Loucy (cell line): Measurements from ENCODE around the gene ZFTA.

ENCODE experiments used
- CTCF ChIP-seq: fragments of 200-600 bp; sonication (generic); conservative IDR thresholded peaks from 2 replicates; pipeline ENCODE4 v1.5.1; 2014; ENCODE audit warnings: mild to moderate bottlenecking, antibody characterized with exemption, low read length
- EZH2phosphoT487 ChIP-seq: fragments of 200-600 bp; IDR thresholded peaks from 2 replicates; pipeline ENCODE4 v1.6.1; 2018; ENCODE audit warnings: antibody characterized with exemption, mild to moderate bottlenecking, moderate library complexity, borderline replicate concordance

- TF ChIP-seq CTCF (no peak), EZH2phosphoT487 (no peak)
Observed at GRCh38 chr11:63764679-63765647, 3.6 kb downstream of the ZFTA start.
